Right forelimb (tissue), 1 donor: ENCODE data around the gene UBN1.
"Not testable (repeated sequence)": the region's sequence is repeated elsewhere in the genome, so short reads cannot be mapped to it uniquely, and the experiment has no call there.

ENCODE experiments used
- DNase-seq: peaks from one replicate; pipeline ENCODE4 v3.0.0-alpha.2; 2018

Gene UBN1

GRCh38 chr16:4888428-4889135 lies 41.3 kb downstream of the UBN1 start:
- no peak for DNase-seq

DNA sequence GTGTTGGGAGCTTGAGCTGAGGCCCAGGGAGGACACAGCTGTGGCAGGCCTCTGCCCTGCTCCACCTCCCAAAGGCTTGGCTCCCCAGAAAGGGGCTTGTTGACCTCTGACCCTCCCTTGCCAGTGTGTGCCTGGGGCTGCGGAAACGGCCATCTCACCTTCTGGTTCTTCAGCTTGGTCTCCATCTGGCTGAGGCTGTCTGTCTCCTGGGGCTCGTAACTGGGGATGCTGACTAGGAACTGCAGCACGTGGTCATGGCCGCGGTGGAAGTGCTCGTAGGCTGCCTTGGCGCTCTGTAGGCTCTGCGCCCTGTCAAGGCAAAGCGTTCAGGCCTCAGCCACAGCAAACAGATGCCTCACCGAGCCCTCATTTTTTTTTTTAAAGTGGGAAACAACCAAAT lies 42.7 kb downstream of the UBN1 start:
- no peak for DNase-seq

GRCh38 chr16:4890686-4891085 lies 43.4 kb downstream of the UBN1 start:
- no peak for DNase-seq

- DNase-seq = no peak
Measured at GRCh38 chr16:4891097-4891885, 44.0 kb downstream of the UBN1 start.

DNA sequence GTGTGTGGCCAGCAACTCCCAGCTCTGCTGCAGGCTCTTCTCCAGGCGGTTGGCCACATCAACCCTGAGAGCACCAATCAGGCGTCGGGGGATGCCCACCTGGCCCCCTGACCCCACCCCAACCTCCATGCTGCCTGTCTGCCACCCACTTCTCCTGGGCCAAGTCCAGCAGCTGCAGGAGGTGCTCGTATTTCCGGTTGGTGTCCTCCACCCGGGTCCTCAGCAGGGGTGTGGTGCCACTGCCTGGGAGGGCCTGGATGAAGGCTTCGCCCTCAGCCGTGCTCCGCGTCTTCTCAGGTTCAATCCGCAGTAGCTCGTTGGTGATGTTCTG lies 44.6 kb downstream of the UBN1 start:
- no peak for DNase-seq

- DNase-seq = peak; percentile 72
Measured at GRCh38 chr16:4892361-4893102, 45.3 kb downstream of the UBN1 start.

GRCh38 chr16:4893103-4893862 lies 46.0 kb downstream of the UBN1 start:
- DNase-seq = no peak

- no peak for DNase-seq
Measured at GRCh38 chr16:4894276-4895150, 47.2 kb downstream of the UBN1 start.

DNA sequence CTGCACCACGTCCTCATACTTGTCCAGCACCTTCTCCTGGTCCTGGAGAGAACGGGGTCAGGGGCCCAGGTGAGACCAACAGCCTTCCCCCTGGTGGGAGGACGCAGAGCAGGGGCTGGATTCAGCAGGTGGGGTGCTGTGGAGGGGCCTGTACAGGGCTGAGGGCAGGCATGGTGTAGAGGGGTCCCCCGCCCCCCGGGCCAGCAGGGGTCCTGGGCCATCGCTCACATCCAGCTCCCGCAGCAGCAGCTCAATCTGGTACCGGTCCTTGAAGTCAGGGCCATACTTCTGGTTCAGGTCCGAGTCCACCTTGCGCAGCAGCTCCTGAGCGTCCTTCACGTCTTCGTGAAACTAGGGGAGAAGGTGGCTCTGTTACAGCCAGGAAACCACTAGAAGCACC lies 48.1 kb downstream of the UBN1 start:
- no peak for DNase-seq

DNA sequence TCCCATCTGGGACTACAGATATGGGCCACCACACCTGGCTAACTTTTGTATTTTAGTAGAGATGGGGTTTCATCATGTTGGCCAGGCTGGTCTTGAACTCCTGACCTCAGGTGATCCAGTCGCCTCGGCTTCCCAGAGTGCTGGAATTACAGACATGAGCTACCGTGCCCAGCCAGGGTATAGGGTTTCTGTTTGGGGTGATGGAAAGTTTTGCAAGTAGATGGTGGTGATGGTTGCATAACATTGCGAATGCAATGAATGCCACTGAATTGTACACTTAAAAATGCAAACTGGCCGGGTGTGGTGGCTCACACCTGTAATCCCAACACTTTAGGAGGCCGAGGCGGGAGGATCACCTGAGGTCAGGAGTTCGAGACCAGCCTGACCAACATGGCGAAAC lies 49.5 kb downstream of the UBN1 start:
- DNase-seq = not testable (repeated sequence)

- no peak for DNase-seq
Measured at GRCh38 chr16:4897328-4897727, 50.0 kb downstream of the UBN1 start.

DNA sequence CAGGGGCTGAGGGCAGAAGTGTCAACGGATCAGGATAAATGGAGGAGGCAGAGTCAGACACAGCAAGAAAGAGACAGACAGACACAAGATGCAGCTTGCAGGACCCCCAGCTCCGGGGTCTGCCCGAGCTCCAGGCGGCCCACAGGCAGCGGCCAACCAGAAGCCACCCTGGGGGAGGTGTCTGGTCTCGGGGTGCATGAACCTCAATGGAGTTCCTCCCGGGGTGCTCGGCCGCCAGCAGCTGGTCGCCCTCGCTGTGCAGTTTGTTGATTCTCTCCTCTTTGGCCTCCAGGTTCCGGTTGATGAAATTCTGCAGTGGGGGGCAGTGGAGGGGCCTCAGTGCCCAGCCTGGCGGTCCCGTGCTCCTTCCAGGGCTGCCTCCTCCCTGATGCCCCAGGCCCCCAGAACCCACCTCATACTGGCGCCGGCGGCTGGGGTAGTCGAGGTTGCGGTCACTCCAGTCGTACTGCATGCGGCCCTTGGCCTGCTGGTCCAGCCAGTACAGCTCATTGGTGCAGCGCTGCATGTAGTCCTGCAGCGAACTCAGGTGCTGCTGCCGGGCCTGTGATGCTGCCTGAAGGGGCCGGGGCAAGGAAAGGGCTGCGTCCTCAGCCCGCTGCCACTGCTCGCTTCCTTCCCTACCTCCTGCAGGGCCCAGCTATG lies 51.7 kb downstream of the UBN1 start:
- no peak for DNase-seq

DNA sequence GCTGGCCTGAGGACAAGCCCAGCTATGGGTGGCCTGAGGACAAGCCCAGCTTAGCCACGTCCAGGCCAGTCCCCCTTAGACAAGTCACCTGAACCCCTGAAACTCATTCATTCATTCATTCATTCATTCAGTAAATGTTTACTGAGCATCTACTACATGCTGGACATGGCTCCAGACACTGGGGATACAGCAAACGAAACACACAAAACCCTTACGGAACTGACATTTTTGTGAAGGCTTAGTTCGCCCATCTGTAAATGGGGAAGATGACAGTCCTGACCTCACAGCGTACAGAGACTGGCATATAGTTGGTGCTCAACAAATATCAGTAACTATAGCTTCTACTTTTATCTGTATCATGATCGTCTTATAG lies 52.2 kb downstream of the UBN1 start:
- no peak for DNase-seq

DNA sequence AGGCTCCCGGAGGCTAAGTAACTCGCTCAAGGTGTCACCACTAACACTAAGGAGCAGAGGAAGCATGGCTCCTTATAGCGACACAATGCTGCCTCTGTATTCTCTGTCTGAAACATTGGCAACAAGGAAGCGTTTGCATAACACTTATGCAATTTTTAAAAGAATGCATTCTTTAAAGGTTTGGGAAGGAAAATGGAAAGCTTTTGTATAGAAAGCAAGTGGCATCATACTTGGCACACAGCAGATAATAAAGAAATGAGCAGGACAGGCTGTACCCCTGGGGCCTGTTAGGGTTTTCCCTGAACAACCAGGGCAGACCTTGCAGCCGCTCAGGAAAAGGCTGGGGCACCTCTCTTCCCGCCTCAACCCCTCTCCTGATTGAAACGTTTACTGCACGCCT lies 52.8 kb downstream of the UBN1 start:
- no peak for DNase-seq

DNA sequence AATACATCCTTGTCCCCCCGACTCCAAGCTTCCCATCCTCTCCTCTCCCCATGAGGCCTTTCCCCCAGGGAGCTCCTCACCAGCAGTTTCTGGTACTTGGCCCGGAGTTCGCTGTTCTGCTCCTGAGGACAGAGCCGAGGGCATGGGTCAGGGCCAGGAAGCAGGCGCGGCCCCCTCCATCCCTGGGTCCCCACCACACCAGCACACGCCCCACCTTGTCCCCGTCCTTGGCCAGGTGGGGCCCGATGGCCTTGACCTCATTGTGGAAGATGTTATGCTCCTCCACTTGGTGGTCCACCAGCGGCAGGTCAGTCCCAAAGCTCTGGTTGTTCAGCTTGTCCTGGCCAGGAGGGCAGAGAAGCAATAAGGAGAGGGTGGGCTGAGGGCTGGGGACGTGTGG lies 53.5 kb downstream of the UBN1 start:
- DNase-seq = no peak

- no peak for DNase-seq
Measured at GRCh38 chr16:4902038-4902437, 54.8 kb downstream of the UBN1 start.

DNA sequence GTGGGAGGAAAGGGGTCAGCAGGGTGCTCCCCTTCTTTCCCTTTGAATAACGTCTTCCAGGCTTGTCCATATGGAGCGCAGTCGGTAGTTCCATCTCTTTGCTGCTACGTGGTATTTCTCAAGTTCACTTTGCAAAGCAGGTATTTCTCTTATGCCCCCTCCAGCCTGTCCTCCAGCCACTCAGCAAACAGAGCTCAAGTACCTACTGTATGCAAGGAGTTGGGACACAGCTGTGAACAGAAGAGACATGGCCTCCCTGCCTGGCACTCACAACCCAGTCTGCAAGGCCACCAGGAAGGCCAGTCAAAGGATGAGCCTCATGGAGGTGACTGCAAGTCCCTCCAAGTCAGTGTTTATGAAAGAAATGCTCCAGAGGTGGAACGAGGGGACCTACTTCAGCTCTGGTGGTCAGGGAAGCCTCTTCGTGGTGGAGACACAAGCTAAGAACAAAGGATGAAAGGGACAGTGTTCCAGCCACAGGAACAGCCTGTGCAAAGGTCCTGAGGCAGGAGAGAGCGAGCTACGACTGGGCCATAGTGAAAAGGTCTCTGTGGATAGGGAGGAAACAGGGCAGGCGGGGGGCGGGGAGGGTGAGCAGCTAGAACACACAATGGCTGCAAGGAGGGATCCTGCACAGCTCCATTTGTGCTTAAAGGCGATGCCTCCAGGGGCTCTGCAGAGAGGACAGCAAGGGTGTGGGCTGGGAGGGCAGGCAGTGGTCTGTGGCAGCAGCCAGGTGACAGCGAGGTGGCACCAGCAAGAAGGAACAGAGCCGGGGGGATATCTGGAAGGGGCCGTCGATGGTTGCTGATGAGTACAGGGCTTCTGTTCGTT lies 57.0 kb downstream of the UBN1 start:
- no peak for DNase-seq

DNA sequence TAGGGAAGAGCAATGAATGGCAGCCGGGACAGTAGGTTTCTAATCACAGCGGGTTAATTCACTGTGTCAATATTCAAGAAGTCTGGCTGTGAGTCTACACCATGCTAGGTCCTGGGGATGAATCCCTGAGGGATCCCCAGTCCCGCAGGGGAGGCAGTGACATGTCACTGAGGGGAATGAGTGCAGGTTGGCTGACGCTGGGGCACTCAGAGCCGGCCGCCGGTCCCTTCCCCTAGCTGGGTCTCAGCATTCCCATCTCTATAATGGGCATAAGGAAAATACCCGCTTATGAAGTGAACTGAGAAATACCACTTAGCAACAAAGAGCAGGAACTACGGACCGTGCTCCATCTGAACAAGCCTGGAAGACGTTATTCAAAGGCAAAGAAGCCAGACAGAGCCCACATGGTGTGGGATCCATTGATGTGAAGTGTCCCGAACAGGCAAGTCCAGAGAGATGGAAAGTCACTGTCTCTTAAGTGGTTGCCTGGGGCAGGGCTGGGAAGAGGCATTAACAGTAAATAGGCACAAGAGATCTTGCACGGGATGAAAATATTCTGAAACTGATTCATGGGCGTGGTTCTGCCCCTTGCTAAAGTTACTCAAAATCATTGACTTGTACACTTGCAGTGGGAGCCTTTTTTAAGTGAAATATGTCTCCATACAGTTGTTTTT lies 57.8 kb downstream of the UBN1 start:
- no peak for DNase-seq

DNA sequence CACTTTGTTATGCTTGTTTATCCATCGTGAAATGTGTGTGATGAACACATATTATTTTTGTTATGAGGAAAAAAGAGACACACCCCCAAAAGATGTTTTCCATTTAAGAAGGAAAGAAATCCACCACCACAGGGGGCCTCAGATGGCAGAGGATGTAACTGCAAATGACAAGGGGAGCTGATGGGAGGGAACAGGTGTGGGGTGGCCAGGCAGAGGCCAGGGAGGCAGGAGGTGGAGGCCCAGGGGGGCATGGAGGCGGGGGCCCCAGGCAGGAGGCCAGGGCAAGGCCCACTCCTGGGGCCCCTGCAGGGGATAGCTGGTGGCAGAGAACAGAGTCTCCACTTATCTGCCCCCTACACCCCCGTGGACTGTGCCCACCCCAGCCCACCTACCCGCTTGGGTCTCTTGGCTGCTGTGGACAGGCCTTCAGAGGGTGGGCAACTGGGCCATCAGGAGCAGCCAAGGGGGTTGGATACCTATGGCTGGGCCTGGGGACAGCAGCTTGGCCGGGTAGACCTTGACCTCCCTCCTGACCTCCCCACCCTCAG lies 61.6 kb downstream of the UBN1 start:
- DNase-seq = no peak

- DNase-seq = no peak
Measured at GRCh38 chr16:4909825-4910224, 62.5 kb downstream of the UBN1 start.
